H54 (cell line): ENCODE results near the gene ZFP36L1.

Source experiments
- DNase-seq: peaks from one replicate; pipeline ENCODE4 v3.0.0; 2011; ENCODE audit warnings: low spot score, mixed read lengths; ENCODE audit not compliant: insufficient read length
- FAIRE-seq: peaks from 3 replicates; lab custom pipeline; 2011; peaks lifted over from hg19 to GRCh38; lab: Jason Lieb, UNC
- POLR2A ChIP-seq: IDR thresholded peaks from 2 replicates; pipeline ENCODE4 v1.6.1; 2011; ENCODE audit warnings: low read depth, mild to moderate bottlenecking, low read length

The ZFP36L1 gene

GRCh38 chr14:68761391-68761790 is 31.5 kb downstream of the ZFP36L1 start:
- no peak for TF ChIP-seq POLR2A
- FAIRE-seq (no peak), DNase-seq (no peak)

- FAIRE-seq, result no peak
- no peak for TF ChIP-seq POLR2A
- no peak for DNase-seq
Measured at GRCh38 chr14:68760761-68761160, 32.1 kb downstream of the ZFP36L1 start.

GRCh38 chr14:68759937-68760336 is 32.9 kb downstream of the ZFP36L1 start:
- no peak for TF ChIP-seq POLR2A
- no peak for DNase-seq
- FAIRE-seq, result no peak

GRCh38 chr14:68759017-68759560 is 33.8 kb downstream of the ZFP36L1 start:
- no peak for TF ChIP-seq POLR2A
- no peak for FAIRE-seq
- DNase-seq, result no peak

- FAIRE-seq (no peak), DNase-seq (no peak)
- no peak for TF ChIP-seq POLR2A
Measured at GRCh38 chr14:68758301-68758700, 34.6 kb downstream of the ZFP36L1 start.

GRCh38 chr14:68757618-68758081 is 35.2 kb downstream of the ZFP36L1 start:
- no peak for TF ChIP-seq POLR2A
- DNase-seq, result no peak
- FAIRE-seq, result no peak

GRCh38 chr14:68756734-68757133 is 36.1 kb downstream of the ZFP36L1 start:
- TF ChIP-seq POLR2A, result no peak
- FAIRE-seq (no peak), DNase-seq (no peak)

GRCh38 chr14:68756000-68756481 is 36.8 kb downstream of the ZFP36L1 start:
- DNase-seq (no peak), FAIRE-seq (no peak)
- no peak for TF ChIP-seq POLR2A

GRCh38 chr14:68755016-68755353 is 37.9 kb downstream of the ZFP36L1 start:
- DNase-seq (no peak), FAIRE-seq (no peak)
- TF ChIP-seq POLR2A, result no peak

- no peak for DNase-seq
- FAIRE-seq, result no peak
- TF ChIP-seq POLR2A, result no peak
Measured at GRCh38 chr14:68753690-68754089, 39.2 kb downstream of the ZFP36L1 start.

- no peak for TF ChIP-seq POLR2A
- DNase-seq, result no peak
- FAIRE-seq, result no peak
Measured at GRCh38 chr14:68752271-68753006, 40.4 kb downstream of the ZFP36L1 start.

GRCh38 chr14:68749487-68750475 is 43.1 kb downstream of the ZFP36L1 start:
- DNase-seq, result no peak
- no peak for TF ChIP-seq POLR2A
- FAIRE-seq, result no peak

GRCh38 chr14:68748691-68749090 is 44.2 kb downstream of the ZFP36L1 start:
- FAIRE-seq (no peak), DNase-seq (no peak)
- TF ChIP-seq POLR2A, result no peak

GRCh38 chr14:68748260-68748659 is 44.6 kb downstream of the ZFP36L1 start:
- FAIRE-seq (no peak), DNase-seq (no peak)
- no peak for TF ChIP-seq POLR2A
